HuH-7 (cell line): ENCODE results near the gene CCNDBP1.
"Not testable (repeated sequence)": the region's sequence is repeated elsewhere in the genome, so short reads cannot be mapped to it uniquely, and the experiment has no call there.

Experiments used
- DNase-seq: peaks from one replicate; pipeline ENCODE4 v3.0.0; 2011; ENCODE audit warnings: low spot score

Gene CCNDBP1

GRCh38 chr15:43215961-43216360 lies 30.8 kb downstream of the CCNDBP1 start:
- DNase-seq: no peak

GRCh38 chr15:43218908-43219706 lies 33.9 kb downstream of the CCNDBP1 start:
- DNase-seq: peak; percentile 30

GRCh38 chr15:43219929-43220928 lies 35.0 kb downstream of the CCNDBP1 start:
- DNase-seq: no peak

GRCh38 chr15:43220991-43221403 lies 35.8 kb downstream of the CCNDBP1 start, which contains the start of gene EPB42:
EPB42 (minus strand) TSS chr15:43221018; CDS start chr15:43220825, 193 bp downstream.
- DNase-seq: no peak

- no peak for DNase-seq
These were observed 36.2 kb downstream of the CCNDBP1 start for GRCh38 chr15:43221422-43221821.

- peak; percentile 71 for DNase-seq
These were observed 40.2 kb downstream of the CCNDBP1 start for GRCh38 chr15:43225201-43225949.

GRCh38 chr15:43225950-43226255 lies 40.7 kb downstream of the CCNDBP1 start:
- DNase-seq: not testable (repeated sequence)

GRCh38 chr15:43226436-43227305 lies 41.5 kb downstream of the CCNDBP1 start:
- DNase-seq: no peak

- DNase-seq: no peak
These were observed 44.8 kb downstream of the CCNDBP1 start for GRCh38 chr15:43229977-43230376.

- DNase-seq: no peak
These were observed 45.5 kb downstream of the CCNDBP1 start for GRCh38 chr15:43230640-43231115.

GRCh38 chr15:43232289-43232874 lies 47.2 kb downstream of the CCNDBP1 start:
- no peak for DNase-seq

GRCh38 chr15:43235536-43235935 lies 50.3 kb downstream of the CCNDBP1 start:
- no peak for DNase-seq

- DNase-seq: no peak
These were observed 52.8 kb downstream of the CCNDBP1 start for GRCh38 chr15:43237842-43238470.

GRCh38 chr15:43238671-43239131 lies 53.5 kb downstream of the CCNDBP1 start:
- DNase-seq: no peak

GRCh38 chr15:43239732-43240491 lies 54.7 kb downstream of the CCNDBP1 start:
- DNase-seq: no peak

GRCh38 chr15:43241100-43241499 lies 55.9 kb downstream of the CCNDBP1 start:
- no peak for DNase-seq

- DNase-seq: no peak
These were observed 57.4 kb downstream of the CCNDBP1 start for GRCh38 chr15:43242616-43243015.

GRCh38 chr15:43243020-43243645 lies 57.9 kb downstream of the CCNDBP1 start:
- no peak for DNase-seq

- no peak for DNase-seq
These were observed 58.9 kb downstream of the CCNDBP1 start for GRCh38 chr15:43244092-43244491.
